K562 (cell line): ENCODE results near the gene URM1. TPM values are rescaled to one million over a fixed set of nuclear protein-coding genes. Genes with fewer than 3 reads are reported as not detected.

Experiments used
- ATF6 ChIP-seq: sonication (generic); formaldehyde crosslinking; IDR thresholded peaks from 2 replicates; pipeline ENCODE4 v1.4.0; 2020; ENCODE audit warnings: mild to moderate bottlenecking, missing genetic modification reagents
- DEAF1 ChIP-seq: fragments of 450-650 bp; formaldehyde crosslinking; IDR thresholded peaks from 2 replicates; pipeline ENCODE4 v1.4.0; 2020; ENCODE audit warnings: mild to moderate bottlenecking, moderate library complexity
- EP400 ChIP-seq: fragments of 450-650 bp; IDR thresholded peaks from 2 replicates; pipeline ENCODE4 v1.6.1; 2017; ENCODE audit warnings: antibody characterized with exemption, mild to moderate bottlenecking, moderate library complexity
- RBM39 ChIP-seq: fragments of 200-400 bp; formaldehyde crosslinking; optimal IDR thresholded peaks from 2 replicates; pipeline ENCODE3; 2018; ENCODE audit warnings: low read depth, low read length
- TEAD1 ChIP-seq, 2 experiments: fragments of 450-650 bp in 1 of 2; sonication (generic) in 1 of 2; formaldehyde crosslinking; IDR thresholded peaks; 2 replicates each; pipeline versions ENCODE4 v1.4.0 to v1.8.0; 2020 to 2022; ENCODE audit warnings: mild to moderate bottlenecking in 2 of 2, missing genetic modification reagents in 1 of 2
- ZNF121 ChIP-seq: sonication (generic); formaldehyde crosslinking; conservative IDR thresholded peaks from 2 replicates; pipeline ENCODE4 v1.8.0; 2022; ENCODE audit warnings: missing genetic modification reagents
- ZNF318 ChIP-seq, 2 experiments: fragments of 450-650 bp; IDR thresholded peaks; 2 replicates each; pipeline ENCODE4 v1.6.1; 2016; ENCODE audit warnings: mild to moderate bottlenecking in 2 of 2, borderline replicate concordance in 1 of 2, low read depth in 1 of 2, moderate library complexity in 1 of 2
- ZNF518B ChIP-seq: fragments of 250-450 bp; sonication (Bioruptor Pico); IDR thresholded peaks from 2 replicates; pipeline ENCODE4 v1.5.0; 2021; ENCODE audit warnings: mild to moderate bottlenecking, moderate library complexity
- polyA plus RNA-seq, 8 experiments: library from polyadenylated mRNA; depleted of rRNA in 4 of 8; stranded (reverse) in 5 of 8; unstranded in 3 of 8; fragments of >200 nt; fragmentation: Nextera tagmentation in 2 of 8; fragmentation: Illumina TruSeq in 1 of 8; extraction: Ambion mirVana in 2 of 8; extraction: Trizol in 1 of 8; gene quantifications; 2 replicates each; pipeline versions ENCODE4 v1.2.1 to v1.2.3, GENCODE V29; 2011 to 2014; ENCODE audit warnings: inconsistent platforms in 1 of 8, missing spikeins in 1 of 8
- total RNA-seq, 7 experiments: library from RNA; depleted of rRNA in 6 of 7; stranded (reverse); fragments of >200 nt in 6 of 7; fragmentation: Illumina TruSeq in 2 of 7; extraction: Trizol in 2 of 7; gene quantifications; 2 replicates each; pipeline versions ENCODE4 v1.2.1 to v1.2.3, GENCODE V29; 2011 to 2021; ENCODE audit warnings: low replicate concordance in 1 of 7

Gene URM1
- total and polyA plus RNA-seq, 9 of the 15 experiments (the other 6 are each of a cell fraction or from before 2014, with no cell fraction given): 10.1 to 88.9 (median 53.3) TPM

- TF ChIP-seq ZNF318 (IDR thresholded peaks at IDR 0.05; ENCODE audit: borderline replicate concordance in 1 of 2, low read depth in 1 of 2) (no peak), RBM39 (peak; percentile 63), ZNF121 (CRISPR knock-in tag) (no peak), ATF6 (CRISPR knock-in tag) (peak; percentile 40; the same call in 1 of the 2 replicates), EP400 (no peak), DEAF1 (CRISPR knock-in tag) (peak; percentile 50; the same call in 1 of the 2 replicates), ZNF518B (CRISPR knock-in tag) (no peak), TEAD1 (CRISPR knock-in tag; IDR thresholded peaks at IDR 0.05) (peak in 1 of 2 experiments; percentile 56; a peak in 1 of 4 replicates)
These were observed 29.7 kb upstream of the URM1 start (continued) for GRCh38 chr9:128341435-128341849.
